ENCODE data around the gene ELAVL1.

DNA sequence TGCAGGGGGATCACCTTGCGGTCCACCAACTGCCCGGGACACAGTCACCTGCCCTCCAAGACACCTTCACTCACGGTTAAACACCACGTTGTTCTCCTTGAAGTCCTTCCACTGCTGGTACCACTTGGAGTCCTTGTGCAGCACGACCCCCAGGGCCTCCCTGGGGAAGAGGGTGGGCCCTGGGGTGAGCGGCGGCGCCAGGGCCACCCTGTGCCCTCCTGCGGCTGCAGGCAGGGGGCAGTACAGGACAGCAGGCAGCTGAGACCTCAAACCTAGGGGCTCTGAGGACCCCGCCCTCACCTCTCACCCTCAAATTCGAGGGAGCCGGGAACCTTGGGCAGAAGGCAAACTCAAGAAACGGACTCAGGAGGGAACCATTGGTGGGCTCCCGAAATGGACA, 72.0 kb downstream of the ELAVL1 start:
- no peak for TF ChIP-seq ELF4 (IDR thresholded peaks at IDR 0.05)
- TF ChIP-seq NFRKB (IDR thresholded peaks at IDR 0.05) = no peak
- no peak for TF ChIP-seq SP1 (IDR thresholded peaks at IDR 0.05)
- TF ChIP-seq BHLHE40 (IDR thresholded peaks at IDR 0.05; ENCODE audit: borderline replicate concordance) = no peak
- TF ChIP-seq, protein P1, sequence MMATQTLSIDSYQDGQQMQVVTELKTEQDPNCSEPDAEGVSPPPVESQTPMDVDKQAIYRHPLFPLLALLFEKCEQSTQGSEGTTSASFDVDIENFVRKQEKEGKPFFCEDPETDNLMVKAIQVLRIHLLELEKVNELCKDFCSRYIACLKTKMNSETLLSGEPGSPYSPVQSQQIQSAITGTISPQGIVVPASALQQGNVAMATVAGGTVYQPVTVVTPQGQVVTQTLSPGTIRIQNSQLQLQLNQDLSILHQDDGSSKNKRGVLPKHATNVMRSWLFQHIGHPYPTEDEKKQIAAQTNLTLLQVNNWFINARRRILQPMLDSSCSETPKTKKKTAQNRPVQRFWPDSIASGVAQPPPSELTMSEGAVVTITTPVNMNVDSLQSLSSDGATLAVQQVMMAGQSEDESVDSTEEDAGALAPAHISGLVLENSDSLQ (IDR thresholded peaks at IDR 0.05) = no peak
- no peak for TF ChIP-seq FOXM1 (IDR thresholded peaks at IDR 0.05; ENCODE audit: borderline replicate concordance)
- TF ChIP-seq ZNF384 (IDR thresholded peaks at IDR 0.05) = no peak
- TF ChIP-seq L3MBTL2 (conservative IDR thresholded peaks at IDR 0.05) = no peak
- TF ChIP-seq SUZ12 (IDR thresholded peaks at IDR 0.05) = no peak
- TF ChIP-seq FOXA1 (IDR thresholded peaks at IDR 0.05) = no peak
- no peak for TF ChIP-seq TARDBP (IDR thresholded peaks at IDR 0.05)

Data from HEK293T (cell line).